Mesendoderm (in vitro differentiated cells): ENCODE measurements around the gene ROBO1.

Experiments used
- DNase-seq: peaks from one replicate; pipeline ENCODE4 v3.0.0; 2013
- H2AK5ac ChIP-seq: 2 replicates; pipeline ENCODE4 v1.6.1; 2013; ENCODE audit warnings: low read length, inconsistent platforms
- H2BK120ac ChIP-seq: 2 replicates; pipeline ENCODE4 v1.6.1; 2013; ENCODE audit warnings: low read depth, mild to moderate bottlenecking, low read length, moderate library complexity, mixed read lengths
- H2BK15ac ChIP-seq: replicated peaks from 2 replicates; pipeline ENCODE4 v1.6.1; 2013; ENCODE audit warnings: low read depth, mild to moderate bottlenecking, moderate library complexity
- H2BK5ac ChIP-seq: 2 replicates; pipeline ENCODE4 v1.6.1; 2013; ENCODE audit warnings: low read length, inconsistent platforms
- H3K18ac ChIP-seq: 2 replicates; pipeline ENCODE4 v1.6.1; 2013; ENCODE audit warnings: mild to moderate bottlenecking, low read length, mixed read lengths
- H3K23ac ChIP-seq: one replicate; pipeline ENCODE4 v1.6.1; 2013; ENCODE audit warnings: low read length
- H3K27ac ChIP-seq: 2 replicates; pipeline ENCODE4 v1.5.1; 2013; ENCODE audit warnings: low read depth, mild to moderate bottlenecking, inconsistent platforms, low read length, moderate library complexity
- H3K27me3 ChIP-seq: 2 replicates; pipeline ENCODE4 v1.6.1; 2013; ENCODE audit warnings: low read length, control low read depth, mild to moderate bottlenecking, inconsistent platforms; ENCODE audit not compliant: insufficient read depth, poor library complexity
- H3K36me3 ChIP-seq: 2 replicates; pipeline ENCODE4 v1.6.1; 2013; ENCODE audit warnings: low read length, inconsistent platforms; ENCODE audit not compliant: control insufficient read depth, insufficient read depth
- H3K4ac ChIP-seq: one replicate; pipeline ENCODE4 v1.6.1; 2013; ENCODE audit warnings: low read depth, mild to moderate bottlenecking, low read length, moderate library complexity
- H3K4me1 ChIP-seq: 2 replicates; pipeline ENCODE4 v1.6.1; 2013; ENCODE audit warnings: low read depth, low read length, inconsistent platforms; ENCODE audit not compliant: control insufficient read depth
- H3K4me2 ChIP-seq: 2 replicates; pipeline ENCODE4 v1.6.1; 2013; ENCODE audit warnings: low read length
- H3K4me3 ChIP-seq: 2 replicates; pipeline ENCODE4 v1.5.1; 2013; ENCODE audit warnings: mild to moderate bottlenecking, low read length
- H3K56ac ChIP-seq: one replicate; pipeline ENCODE4 v1.6.1; 2013; ENCODE audit warnings: low read length
- H3K79me1 ChIP-seq: 2 replicates; pipeline ENCODE4 v1.6.1; 2013; ENCODE audit warnings: low read length, inconsistent platforms
- H3K79me2 ChIP-seq: 2 replicates; pipeline ENCODE4 v1.6.1; 2013; ENCODE audit warnings: mild to moderate bottlenecking, low read length; ENCODE audit not compliant: control insufficient read depth, insufficient read depth
- H3K9ac ChIP-seq: 2 replicates; pipeline ENCODE4 v1.6.1; 2013; ENCODE audit warnings: low read length, inconsistent platforms
- H4K5ac ChIP-seq: one replicate; pipeline ENCODE4 v1.6.1; 2013; ENCODE audit warnings: low read length
- H4K8ac ChIP-seq: one replicate; pipeline ENCODE4 v1.6.1; 2013; ENCODE audit warnings: low read depth, mild to moderate bottlenecking, control low read depth, low read length, moderate library complexity
- WGBS: extraction: QIAGEN DNeasy Blood & Tissue Kit; methylation state at CpG from one replicate; pipeline ENCODE4 v1.1.7; 2013; ENCODE audit warnings: low lambda C conversion rate, missing lambda C conversion rate; ENCODE audit not compliant: insufficient coverage; ENCODE audit errors: extremely low coverage; 5-methylcytosine and 5-hydroxymethylcytosine counted together

Gene ROBO1

DNA sequence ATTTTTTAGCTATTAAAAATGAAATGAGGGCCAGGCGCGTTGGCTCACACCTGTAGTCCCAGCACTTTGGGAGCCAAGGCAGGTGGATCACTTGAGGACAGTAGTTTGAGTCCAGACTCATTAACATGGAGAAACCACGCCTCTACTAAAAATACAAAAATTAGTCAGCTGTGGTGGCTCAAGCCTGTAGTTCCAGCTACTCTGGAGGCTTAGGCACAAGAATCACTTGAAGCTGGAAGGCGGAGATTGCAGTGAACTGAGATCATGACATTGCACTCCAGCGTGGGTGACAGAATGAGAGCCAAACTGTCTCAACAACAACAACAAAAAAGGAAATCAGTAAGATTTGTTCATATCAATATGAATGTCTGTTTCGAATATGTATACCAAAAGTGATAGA lies 517.1 kb downstream of the ROBO1 start:
- no peak for DNase-seq
- Histone ChIP-seq H4K8ac (no peak overlapping the region), H2BK120ac (no peak overlapping the region), H3K79me1 (no peaks in the 10 kb centered on the region), H3K9ac (no peak overlapping the region), H3K4me3 (no peak overlapping the region), H3K36me3 (no peaks in the 10 kb centered on the region), H2BK15ac (no peak overlapping the region), H3K23ac (no peak overlapping the region), H3K56ac (no peak overlapping the region), H3K27ac (no peak overlapping the region), H3K4me2 (no peak overlapping the region), H3K79me2 (no peaks in the 10 kb centered on the region), H2BK5ac (no peak overlapping the region), H2AK5ac (no peak overlapping the region), H3K27me3 (no peaks in the 10 kb centered on the region), H3K4me1 (no peaks in the 10 kb centered on the region), H3K18ac (no peak overlapping the region), H4K5ac (no peak overlapping the region), H3K4ac (no peak overlapping the region)
- no CpG with 5 or more reads among the region's 6 CpGs for WGBS

DNA sequence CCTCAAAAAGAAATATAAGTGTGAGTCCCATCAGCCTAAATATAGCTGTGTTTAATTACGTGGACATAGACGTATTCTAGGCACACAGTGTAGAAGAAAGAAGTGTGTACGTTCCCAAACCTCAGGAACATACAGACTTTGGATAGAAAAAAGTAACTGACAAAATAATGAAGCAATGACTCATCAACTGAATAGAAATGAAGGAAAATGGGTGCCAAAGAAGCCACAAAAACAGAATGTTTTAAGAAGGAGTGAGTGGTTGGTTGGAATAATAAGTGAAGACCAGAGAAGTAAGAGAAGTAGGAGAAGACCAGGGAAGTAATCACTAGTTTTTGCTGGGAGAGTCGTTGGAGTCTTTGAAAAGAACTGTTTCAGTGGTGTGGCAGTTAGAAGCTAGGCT lies 518.1 kb downstream of the ROBO1 start:
- Histone ChIP-seq H4K5ac (no peak overlapping the region), H3K9ac (no peak overlapping the region), H2BK15ac (no peak overlapping the region), H3K23ac (no peak overlapping the region), H3K18ac (no peak overlapping the region), H3K27me3 (no peaks in the 10 kb centered on the region), H3K4ac (no peak overlapping the region), H2BK120ac (no peak overlapping the region), H3K56ac (no peak overlapping the region), H3K4me2 (no peak overlapping the region), H3K36me3 (no peaks in the 10 kb centered on the region), H2BK5ac (no peak overlapping the region), H3K79me1 (no peaks in the 10 kb centered on the region), H2AK5ac (no peak overlapping the region), H4K8ac (no peak overlapping the region), H3K4me1 (no peaks in the 10 kb centered on the region), H3K4me3 (no peak overlapping the region), H3K79me2 (no peaks in the 10 kb centered on the region), H3K27ac (no peak overlapping the region)
- no CpG with 5 or more reads among the region's 4 CpGs for WGBS
- no peak for DNase-seq

DNA sequence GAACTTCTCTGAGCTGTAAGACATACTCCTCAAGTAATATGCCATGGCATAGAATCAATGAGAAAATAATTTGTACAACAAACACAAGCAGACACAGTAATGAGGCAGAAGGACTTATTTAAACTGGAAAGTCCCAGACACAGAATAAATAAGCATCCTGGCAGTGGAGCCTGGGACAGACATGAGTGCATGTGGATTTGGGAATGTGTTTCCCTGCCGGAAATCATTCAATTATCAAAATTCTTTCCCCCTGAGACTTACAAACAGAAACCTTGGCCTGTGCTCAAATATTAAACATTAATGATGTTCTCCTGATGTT lies 520.1 kb downstream of the ROBO1 start:
- Histone ChIP-seq H4K5ac (no peak overlapping the region), H3K56ac (no peak overlapping the region), H3K4me1 (no peaks in the 10 kb centered on the region), H2AK5ac (no peak overlapping the region), H2BK120ac (no peak overlapping the region), H2BK15ac (no peak overlapping the region), H3K4ac (no peak overlapping the region), H3K79me2 (no peaks in the 10 kb centered on the region), H3K4me2 (no peak overlapping the region), H3K4me3 (no peak overlapping the region), H3K9ac (no peak overlapping the region), H2BK5ac (no peak overlapping the region), H3K36me3 (no peaks in the 10 kb centered on the region), H3K18ac (no peak overlapping the region), H3K27ac (no peak overlapping the region), H3K23ac (no peak overlapping the region), H3K27me3 (no peaks in the 10 kb centered on the region), H4K8ac (no peak overlapping the region), H3K79me1 (no peaks in the 10 kb centered on the region)
- no CpG with 5 or more reads among the region's 1 CpG for WGBS
- no peak for DNase-seq

DNA sequence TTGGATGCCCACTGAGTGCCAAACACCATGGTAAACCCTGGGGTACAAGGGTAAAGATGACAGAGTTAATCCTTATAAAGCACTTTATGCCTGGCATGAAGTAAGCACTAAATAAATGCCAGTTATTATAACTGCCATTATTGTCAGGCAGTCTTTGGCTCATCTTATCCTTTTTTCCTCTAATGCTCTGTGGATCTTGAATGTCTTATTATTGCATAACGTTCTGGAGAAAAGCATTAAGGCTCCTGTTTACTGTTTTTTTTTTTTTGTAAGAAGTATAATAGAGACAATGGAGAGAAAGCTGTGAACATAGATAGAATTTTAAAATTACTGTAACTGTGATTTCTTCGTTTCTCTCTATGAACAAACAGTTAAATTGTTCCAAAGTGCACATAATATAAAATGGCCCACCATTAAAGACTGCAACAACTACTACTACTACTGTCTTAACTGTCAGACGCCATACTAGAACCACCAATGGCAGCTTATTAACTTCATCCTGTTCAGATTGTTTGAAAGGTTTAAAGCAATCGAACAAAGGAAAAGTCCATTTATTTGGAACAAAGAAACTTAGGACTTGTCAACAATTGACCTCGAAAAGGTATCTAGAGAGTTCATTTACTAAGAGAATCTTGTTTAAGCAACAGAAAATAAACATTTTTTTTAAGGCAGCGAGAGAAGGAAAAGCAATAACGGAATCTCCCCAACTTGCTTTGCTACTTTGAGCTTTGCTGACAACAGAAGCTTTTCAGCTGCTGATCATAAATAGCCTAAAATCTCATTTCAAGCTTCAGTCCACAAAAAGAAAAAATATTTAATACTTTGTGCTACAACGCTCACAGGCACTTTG lies 520.7 kb downstream of the ROBO1 start:
- no peak overlapping the region for H2BK120ac ChIP-seq
- no peak overlapping the region for H2BK5ac ChIP-seq
- H3K36me3 ChIP-seq = no peaks in the 10 kb centered on the region
- H3K4me3 ChIP-seq = no peak overlapping the region
- H4K5ac ChIP-seq = no peak overlapping the region
- H3K4ac ChIP-seq = no peak overlapping the region
- DNase-seq = no peak
- H3K4me1 ChIP-seq = no peaks in the 10 kb centered on the region
- H3K23ac ChIP-seq = no peak overlapping the region
- no peaks in the 10 kb centered on the region for H3K27me3 ChIP-seq
- no peak overlapping the region for H2AK5ac ChIP-seq
- H3K9ac ChIP-seq = no peak overlapping the region
- WGBS = no CpG with 5 or more reads among the region's 8 CpGs
- no peak overlapping the region for H2BK15ac ChIP-seq
- H4K8ac ChIP-seq = no peak overlapping the region
- no peaks in the 10 kb centered on the region for H3K79me1 ChIP-seq
- H3K18ac ChIP-seq = no peak overlapping the region
- H3K4me2 ChIP-seq = no peak overlapping the region
- no peak overlapping the region for H3K56ac ChIP-seq
- H3K27ac ChIP-seq = no peak overlapping the region
- no peaks in the 10 kb centered on the region for H3K79me2 ChIP-seq

DNA sequence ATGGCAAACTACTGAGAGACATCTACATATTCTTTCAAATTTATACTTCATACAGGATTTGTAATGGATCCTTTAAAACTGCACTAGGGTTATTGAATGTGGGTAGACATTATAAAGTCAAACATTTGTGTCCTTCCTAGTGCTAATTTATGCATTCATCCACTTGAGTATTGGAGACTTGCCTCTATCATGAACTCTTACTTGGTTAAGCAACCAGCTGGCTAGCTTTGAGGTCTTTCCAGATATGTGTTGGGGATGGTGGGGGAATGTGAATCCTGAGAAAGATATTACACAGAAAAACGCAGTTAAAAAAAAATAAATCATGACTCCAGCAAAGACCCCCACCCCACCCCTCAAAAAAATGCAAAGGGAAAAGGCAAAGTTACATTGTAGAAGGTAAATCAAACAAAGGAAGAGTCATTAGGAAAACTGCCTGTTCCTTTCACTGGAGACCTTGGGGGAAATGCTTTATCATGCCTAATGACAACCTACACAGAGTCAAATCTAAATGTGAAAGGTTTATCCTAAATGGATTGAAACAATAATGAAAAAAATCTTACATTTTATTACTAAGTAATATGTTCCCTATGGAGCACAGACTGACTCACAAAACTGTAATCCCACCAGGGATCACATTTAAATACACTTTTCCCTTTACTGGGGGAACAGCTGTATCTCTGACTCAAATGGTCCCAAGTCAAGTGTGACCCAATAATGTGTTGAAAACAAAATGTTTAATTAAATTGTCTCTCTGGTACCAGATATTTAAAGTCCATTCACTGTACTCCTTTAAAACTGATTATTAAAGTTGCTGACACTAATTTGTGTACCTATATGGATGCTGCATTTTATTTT lies 522.3 kb downstream of the ROBO1 start:
- Histone ChIP-seq H3K27me3 (no peaks in the 10 kb centered on the region), H3K27ac (no peak overlapping the region), H4K5ac (no peak overlapping the region), H3K4ac (no peak overlapping the region), H2BK15ac (no peak overlapping the region), H3K4me1 (no peaks in the 10 kb centered on the region), H3K23ac (no peak overlapping the region), H2BK5ac (no peak overlapping the region), H3K79me1 (no peaks in the 10 kb centered on the region), H3K4me3 (no peak overlapping the region), H3K18ac (no peak overlapping the region), H2AK5ac (no peak overlapping the region), H3K4me2 (no peak overlapping the region), H2BK120ac (no peak overlapping the region), H3K9ac (no peak overlapping the region), H3K56ac (no peak overlapping the region), H3K36me3 (no peaks in the 10 kb centered on the region), H4K8ac (no peak overlapping the region), H3K79me2 (no peaks in the 10 kb centered on the region)
- no CpG with 5 or more reads among the region's 1 CpG for WGBS
- DNase-seq = no peak
